GM19328 (cell line): Measurements from ENCODE around the gene ERCC3.

Experiments used
- ATAC-seq: cut with Tn5 transposase; IDR thresholded peaks from one replicate; pipeline ENCODE4 v1.9.1; 2021; ENCODE audit warnings: mild to moderate bottlenecking, moderate library complexity; ENCODE audit not compliant: unreplicated experiment

Gene ERCC3

GRCh38 chr2:127293748-127294562 is at the start of gene ERCC3:
Gene ERCC3 (minus strand): TSS chr2:127294144. CDS start chr2:127294081, 63 bp downstream.
- peak; percentile 97 for ATAC-seq

GRCh38 chr2:127343277-127343676 is 49.3 kb upstream of the ERCC3 start:
- ATAC-seq: no peak

GRCh38 chr2:127342101-127342500 is 48.2 kb upstream of the ERCC3 start:
- ATAC-seq: peak; percentile 79

GRCh38 chr2:127332335-127332734 is 38.4 kb upstream of the ERCC3 start:
- no peak for ATAC-seq

- no peak for ATAC-seq
Observed at GRCh38 chr2:127330753-127331152, 36.8 kb upstream of the ERCC3 start.

- no peak for ATAC-seq
Observed at GRCh38 chr2:127326289-127326945, 32.5 kb upstream of the ERCC3 start.

GRCh38 chr2:127324635-127325034 is 30.7 kb upstream of the ERCC3 start:
- ATAC-seq: no peak

- no peak for ATAC-seq
Observed at GRCh38 chr2:127321303-127321702, 27.4 kb upstream of the ERCC3 start.

- ATAC-seq: no peak
Observed at GRCh38 chr2:127320586-127321275, 26.8 kb upstream of the ERCC3 start.

GRCh38 chr2:127320067-127320466 is 26.1 kb upstream of the ERCC3 start:
- no peak for ATAC-seq

- no peak for ATAC-seq
Observed at GRCh38 chr2:127314193-127314988, 20.4 kb upstream of the ERCC3 start.

- ATAC-seq: peak; percentile 93
Observed at GRCh38 chr2:127313406-127313805, 19.5 kb upstream of the ERCC3 start.

GRCh38 chr2:127310980-127311379 is 17.0 kb upstream of the ERCC3 start:
- ATAC-seq: no peak

GRCh38 chr2:127309468-127309867 is 15.5 kb upstream of the ERCC3 start:
- ATAC-seq: no peak

GRCh38 chr2:127308586-127309138 is 14.7 kb upstream of the ERCC3 start:
- ATAC-seq: no peak

GRCh38 chr2:127305990-127306585 is 12.1 kb upstream of the ERCC3 start:
- ATAC-seq: no peak

- ATAC-seq: no peak
Observed at GRCh38 chr2:127302168-127302567, 8.2 kb upstream of the ERCC3 start.

GRCh38 chr2:127293386-127293747 is 577 bp downstream of the ERCC3 start:
- ATAC-seq: no peak

GRCh38 chr2:127288274-127288673 is 5.7 kb downstream of the ERCC3 start:
- no peak for ATAC-seq

GRCh38 chr2:127283275-127283674 is 10.7 kb downstream of the ERCC3 start:
- no peak for ATAC-seq
